HG02623 (cell line): Measurements from ENCODE around the gene FARS2.

Source experiments
- ATAC-seq: cut with Tn5 transposase; IDR thresholded peaks from one replicate; pipeline ENCODE4 v1.9.1; 2021; ENCODE audit warnings: moderate library complexity; ENCODE audit not compliant: unreplicated experiment

The FARS2 gene

DNA sequence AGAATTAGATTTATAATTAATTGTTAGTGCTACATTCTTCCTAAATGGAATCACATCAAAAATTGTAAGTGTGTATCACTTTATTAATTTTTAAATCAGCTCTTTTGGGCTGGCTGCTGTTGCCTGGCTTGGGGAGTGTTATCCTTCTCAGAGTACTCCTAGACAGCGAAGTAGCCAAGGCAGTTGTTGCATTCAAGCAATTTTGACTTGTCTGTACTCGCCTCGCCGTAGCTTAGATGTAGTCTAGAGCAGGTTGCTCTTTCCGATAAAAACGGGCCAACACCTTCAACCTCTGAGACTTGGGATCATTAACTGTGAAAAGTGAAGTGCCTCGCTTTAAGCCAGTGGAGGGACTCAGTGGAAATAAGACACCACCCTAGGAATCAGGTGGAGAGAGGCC, 151.3 kb downstream of the FARS2 start:
- no peak for ATAC-seq

DNA sequence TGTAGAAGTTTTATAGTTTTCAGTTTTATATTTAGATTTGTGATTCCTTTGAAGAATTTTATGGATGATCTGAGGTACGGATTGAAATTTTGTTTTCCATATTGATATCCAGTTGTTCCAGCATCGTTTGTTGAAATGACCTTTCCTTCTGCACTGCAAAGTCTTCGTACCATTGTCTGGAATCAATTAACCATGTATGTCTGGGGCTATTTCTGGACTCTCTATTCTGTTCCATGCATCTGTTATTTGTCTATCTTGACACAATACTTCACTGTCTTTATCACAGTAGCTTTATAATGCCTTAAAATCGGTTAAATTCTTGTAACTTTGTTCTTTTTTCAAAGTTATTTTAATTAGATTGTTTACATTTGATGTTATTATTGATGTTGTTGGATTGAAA, 154.9 kb downstream of the FARS2 start:
- ATAC-seq: no peak

DNA sequence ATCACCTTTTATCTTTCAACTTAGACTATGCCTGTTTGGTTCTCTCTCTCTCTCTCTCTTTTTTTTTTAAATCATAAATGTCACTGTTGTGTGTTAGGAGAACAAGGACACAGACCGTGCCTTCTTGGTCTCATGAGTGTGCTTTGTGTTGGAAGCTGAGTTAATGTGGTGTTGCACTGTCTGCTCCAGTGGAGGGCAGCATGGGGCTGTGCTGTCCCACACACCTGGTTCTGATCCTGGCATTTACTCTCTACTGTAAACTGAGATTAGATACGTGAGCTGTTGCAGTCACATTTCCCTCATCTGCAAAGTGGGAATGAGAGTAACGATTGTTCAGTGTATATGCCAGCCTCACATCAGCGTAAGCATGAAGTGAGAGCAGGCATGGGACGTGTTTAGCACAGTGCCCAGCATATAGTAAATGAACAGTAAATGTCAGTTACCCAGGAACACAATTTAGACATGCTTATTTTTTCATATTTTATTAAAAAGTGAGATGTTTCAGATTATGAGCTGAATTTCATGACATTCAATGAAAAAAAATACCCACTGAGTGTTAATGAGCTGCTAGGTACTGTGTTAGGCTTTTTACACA, 161.1 kb downstream of the FARS2 start:
- no peak for ATAC-seq

GRCh38 chr6:5423251-5423650, 161.9 kb downstream of the FARS2 start:
- ATAC-seq: no peak

DNA sequence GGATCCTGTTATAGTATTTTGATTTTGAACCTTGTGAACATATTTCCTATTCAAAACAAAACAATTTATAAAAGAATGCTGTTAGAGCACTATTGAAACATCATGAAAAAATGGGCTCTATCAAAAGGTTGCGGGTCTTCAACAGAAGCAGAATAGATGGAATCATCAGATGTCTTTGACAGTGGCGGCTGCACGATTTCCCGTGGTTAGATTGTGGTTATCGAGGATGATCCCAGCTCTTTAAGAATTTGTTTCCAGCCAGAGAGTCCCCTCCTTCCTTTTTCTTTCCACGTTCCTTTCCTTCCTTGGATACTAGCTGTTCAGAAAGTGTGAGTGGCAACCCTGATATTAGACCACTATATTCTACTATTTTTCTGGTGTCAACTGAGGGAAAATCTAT, 163.4 kb downstream of the FARS2 start:
- no peak for ATAC-seq

DNA sequence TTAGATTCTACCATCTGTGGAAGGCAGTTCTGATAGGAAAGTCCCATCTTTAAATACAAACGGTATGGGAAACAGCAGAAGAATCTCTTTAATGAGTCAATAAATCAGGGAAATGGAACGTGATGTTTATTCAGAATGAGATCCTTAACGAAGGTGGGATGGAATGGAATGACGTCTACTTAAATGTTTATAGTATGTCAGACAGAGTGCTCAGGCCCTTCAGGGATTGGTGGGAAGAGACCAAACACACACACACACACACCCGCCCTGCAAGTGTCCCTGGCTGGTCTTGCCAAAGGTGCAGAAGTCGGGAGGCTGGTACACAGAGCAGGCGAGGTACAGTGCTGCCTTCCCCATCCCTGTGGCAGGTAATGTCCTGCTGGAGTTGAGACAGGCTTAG, 164.0 kb downstream of the FARS2 start:
- ATAC-seq: no peak

DNA sequence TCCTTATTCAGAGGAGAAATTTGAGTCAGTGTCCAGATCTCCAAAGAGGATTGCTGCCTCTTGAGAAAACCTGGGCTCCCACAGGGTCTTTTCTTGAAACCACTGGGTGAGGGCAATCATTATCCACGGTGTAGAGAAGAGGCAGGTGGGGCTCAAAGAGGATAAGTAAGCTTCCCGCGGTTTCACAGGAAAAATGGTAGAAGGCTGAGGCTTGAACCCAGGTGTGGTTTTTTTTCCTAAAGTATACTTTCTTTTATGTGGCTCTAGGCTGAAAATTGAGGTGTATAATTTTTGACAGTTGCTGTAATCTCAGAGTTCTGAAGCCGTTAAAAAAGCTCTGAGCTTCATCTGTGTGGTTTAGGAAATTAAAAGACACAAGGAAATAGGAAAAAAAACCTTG, 164.5 kb downstream of the FARS2 start:
- no peak for ATAC-seq

GRCh38 chr6:5427586-5427985, 166.3 kb downstream of the FARS2 start:
- no peak for ATAC-seq

GRCh38 chr6:5433324-5433723, 172.0 kb downstream of the FARS2 start:
- no peak for ATAC-seq

GRCh38 chr6:5435449-5435848, 174.1 kb downstream of the FARS2 start:
- ATAC-seq: no peak

DNA sequence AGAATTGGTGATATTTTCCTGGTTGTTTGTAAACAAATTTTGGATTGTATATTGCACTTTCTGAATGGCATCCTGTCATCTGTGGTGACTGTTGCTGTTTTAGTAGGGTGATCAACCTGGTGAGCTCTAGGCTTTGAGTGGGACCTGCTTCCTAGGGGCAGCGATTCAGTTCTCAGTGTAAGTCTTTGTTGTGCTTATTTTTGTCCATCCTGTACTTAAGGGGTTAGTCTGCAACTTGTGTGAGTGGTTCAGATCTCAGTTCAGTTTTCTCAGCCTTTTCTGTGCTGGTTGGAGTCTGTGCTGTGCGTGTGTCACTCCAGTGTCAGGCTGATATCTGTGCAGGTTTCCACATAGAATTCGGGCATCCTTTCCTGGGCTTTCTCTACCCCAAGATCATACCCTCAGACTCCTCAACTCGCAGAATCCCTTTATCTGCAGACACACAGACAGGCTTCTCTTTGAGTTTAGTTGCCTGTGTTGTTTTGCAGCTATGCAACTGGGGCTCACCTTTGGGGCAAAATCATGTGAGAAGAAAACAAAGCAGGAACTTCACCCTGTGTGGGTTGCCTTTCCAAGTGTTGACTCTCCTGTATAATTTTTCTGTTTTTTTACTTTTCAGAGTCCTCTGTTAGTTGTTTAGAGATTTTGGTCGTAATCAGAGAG, 177.7 kb downstream of the FARS2 start:
- no peak for ATAC-seq

GRCh38 chr6:5439749-5440148, 178.4 kb downstream of the FARS2 start:
- no peak for ATAC-seq

DNA sequence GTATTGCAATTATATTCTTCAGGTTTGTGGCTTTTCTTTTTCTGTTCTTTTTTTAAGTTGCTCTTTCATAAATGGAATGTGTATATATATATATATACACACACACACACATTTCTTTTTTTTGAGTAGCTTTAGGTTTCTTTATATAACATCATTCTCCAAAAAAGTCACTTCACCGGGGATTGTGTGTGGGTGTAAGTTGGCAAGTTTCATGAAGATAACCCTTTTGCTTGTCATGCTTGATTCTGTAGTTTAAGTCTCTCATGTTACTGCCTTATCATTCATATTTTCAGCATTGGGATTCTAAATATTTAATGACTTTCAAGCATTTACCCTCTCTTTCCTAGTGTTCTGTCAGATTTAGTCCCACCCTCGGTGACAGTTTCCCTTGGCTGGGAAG, 181.0 kb downstream of the FARS2 start:
- no peak for ATAC-seq

- no peak for ATAC-seq
Measured at GRCh38 chr6:5442916-5443315, 181.6 kb downstream of the FARS2 start.

DNA sequence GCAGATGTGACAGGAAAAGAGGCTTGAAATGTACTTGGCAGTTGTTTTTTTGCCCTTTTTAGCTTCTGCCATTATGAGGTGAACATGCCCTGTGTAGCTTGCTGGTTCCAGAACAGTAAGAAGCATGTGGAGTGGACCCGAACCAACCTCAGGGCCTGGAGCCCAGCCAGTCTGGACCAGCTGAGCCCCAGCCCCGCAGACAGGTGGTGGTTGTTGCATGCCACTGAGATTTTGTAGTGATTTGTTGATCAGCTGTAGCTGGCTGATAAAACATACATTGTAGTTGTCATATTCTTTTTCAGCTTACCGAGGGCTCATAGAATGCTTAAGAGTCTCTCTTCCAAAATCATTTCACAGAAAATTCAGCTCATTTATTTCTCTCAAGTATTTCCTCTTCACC, 182.2 kb downstream of the FARS2 start:
- ATAC-seq: no peak

DNA sequence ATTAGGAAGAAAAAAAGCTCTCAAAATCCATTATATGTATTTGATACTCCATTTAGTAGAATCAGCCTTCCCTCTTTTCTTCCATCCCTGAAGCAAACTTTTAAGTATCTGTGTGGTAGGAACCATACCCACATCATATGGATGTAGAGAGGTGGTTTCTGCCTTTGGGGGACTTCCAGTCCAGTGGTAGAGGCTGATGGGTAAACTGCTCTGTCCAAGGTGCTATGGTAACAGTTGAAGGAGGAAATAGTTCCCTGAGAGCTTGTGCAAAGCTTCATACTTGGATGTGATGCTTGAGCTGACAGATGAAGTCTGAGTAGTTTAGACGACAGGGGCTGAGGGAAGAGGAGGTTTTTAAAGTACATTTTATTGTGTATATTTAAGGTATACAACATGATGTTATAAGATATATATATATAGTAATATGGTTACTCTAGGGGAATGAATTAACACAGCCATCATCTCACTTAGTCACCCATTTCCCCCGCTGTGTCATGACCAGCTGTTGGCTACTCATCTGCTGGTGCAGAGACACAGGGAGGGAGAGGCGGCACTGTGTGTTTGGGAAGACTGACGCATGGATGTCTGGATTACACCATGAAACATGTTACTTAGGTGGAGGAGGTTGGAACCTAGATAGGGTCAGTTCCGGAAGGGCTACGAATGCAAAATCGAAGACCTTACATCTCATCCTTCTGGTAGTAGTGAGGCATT, 185.2 kb downstream of the FARS2 start:
- no peak for ATAC-seq

GRCh38 chr6:5447921-5448320, 186.6 kb downstream of the FARS2 start:
- no peak for ATAC-seq

- ATAC-seq: no peak
Measured at GRCh38 chr6:5450073-5450472, 188.8 kb downstream of the FARS2 start.

GRCh38 chr6:5453546-5453945, 192.2 kb downstream of the FARS2 start:
- no peak for ATAC-seq

DNA sequence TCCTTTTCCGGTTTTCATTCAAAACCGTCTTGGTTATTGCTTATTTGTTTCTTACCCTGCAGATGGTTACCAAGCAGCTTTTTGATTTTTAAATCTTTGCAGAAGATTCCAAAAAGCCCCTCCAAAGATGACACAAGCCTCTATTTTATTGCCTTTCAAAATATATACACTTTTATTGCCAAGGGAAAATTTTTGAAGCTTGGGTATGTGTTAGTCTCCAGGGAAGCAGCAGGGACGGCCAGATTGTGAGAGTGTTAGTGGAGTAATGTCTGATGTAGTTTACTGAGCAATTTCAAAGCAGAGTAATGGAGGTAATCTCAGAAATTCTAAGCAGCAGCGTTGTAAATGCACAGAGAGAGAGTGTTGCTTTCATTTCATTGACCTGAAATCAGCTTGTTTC, 193.8 kb downstream of the FARS2 start:
- ATAC-seq: no peak

DNA sequence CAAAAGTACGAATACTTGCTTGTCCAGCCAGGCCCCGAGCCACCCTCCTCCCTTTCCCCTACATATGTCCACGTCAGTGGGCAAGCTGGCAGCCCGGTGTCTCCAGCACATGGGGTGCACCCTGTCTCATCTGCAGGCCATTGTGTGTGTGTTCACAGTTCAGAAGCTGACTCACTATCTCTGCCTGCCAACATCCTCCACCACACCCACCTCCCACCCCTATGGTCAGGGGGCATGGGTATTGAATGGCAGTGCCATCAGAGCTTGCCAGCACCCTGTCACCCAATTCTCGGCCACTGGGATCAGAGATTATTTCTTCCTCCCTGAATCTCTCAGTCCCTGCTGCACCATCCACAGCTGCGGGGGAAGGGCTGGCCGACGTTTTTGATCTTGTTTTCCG, 195.7 kb downstream of the FARS2 start:
- ATAC-seq: no peak

GRCh38 chr6:5457983-5458683, 196.8 kb downstream of the FARS2 start:
- ATAC-seq: no peak
